8988T (cell line): ENCODE results near the gene LVRN.

Experiments used
- DNase-seq: peaks from one replicate; pipeline ENCODE4 v3.0.0; 2011

Gene LVRN

GRCh38 chr5:115961381-115962238 is 665 bp upstream of the LVRN start:
- no peak for DNase-seq

DNA sequence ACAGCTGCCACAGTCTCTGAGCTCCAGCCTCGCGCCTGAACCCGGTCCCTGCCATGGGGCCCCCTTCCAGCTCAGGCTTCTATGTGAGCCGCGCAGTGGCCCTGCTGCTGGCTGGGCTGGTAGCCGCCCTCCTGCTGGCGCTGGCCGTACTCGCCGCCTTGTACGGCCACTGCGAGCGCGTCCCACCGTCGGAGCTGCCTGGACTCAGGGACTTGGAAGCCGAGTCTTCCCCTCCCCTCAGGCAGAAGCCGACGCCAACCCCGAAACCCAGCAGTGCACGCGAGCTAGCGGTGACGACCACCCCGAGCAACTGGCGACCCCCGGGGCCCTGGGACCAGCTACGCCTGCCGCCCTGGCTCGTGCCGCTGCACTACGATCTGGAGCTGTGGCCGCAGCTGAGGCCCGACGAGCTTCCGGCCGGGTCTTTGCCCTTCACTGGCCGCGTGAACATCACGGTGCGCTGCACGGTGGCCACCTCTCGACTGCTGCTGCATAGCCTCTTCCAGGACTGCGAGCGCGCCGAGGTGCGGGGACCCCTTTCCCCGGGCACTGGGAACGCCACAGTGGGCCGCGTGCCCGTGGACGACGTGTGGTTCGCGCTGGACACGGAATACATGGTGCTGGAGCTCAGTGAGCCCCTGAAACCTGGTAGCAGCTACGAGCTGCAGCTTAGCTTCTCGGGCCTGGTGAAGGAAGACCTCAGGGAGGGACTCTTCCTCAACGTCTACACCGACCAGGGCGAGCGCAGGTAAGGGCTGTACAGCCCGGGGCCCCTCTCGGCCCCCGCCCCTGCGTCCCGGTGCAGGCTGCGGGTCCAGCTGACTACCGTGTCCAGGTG is 509 bp downstream of the LVRN start:
- no peak for DNase-seq

DNA sequence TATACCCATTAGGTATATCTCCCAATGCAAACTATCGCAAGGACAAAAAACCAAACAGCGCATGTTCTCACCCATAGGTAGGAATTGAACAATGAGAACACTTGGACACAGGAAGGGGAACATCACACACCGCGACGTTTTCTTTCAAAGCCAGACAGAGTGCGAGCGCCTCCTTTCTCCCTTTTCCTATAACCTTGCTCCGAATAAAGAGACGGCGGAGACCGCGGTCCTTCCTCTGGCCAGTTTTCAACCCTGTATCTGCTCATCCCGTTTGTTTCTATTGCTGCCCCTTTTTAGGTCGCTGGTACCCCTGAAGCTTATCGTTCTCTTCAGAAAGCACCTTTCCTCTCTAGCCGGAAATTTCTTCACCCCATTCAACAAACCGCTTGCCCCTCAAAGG is 1.3 kb downstream of the LVRN start:
- DNase-seq = no peak

- DNase-seq = no peak
Measured at GRCh38 chr5:115968770-115969169, 6.5 kb downstream of the LVRN start.

GRCh38 chr5:115977096-115977495 is 14.8 kb downstream of the LVRN start:
- no peak for DNase-seq

GRCh38 chr5:115977988-115978387 is 15.7 kb downstream of the LVRN start:
- no peak for DNase-seq

DNA sequence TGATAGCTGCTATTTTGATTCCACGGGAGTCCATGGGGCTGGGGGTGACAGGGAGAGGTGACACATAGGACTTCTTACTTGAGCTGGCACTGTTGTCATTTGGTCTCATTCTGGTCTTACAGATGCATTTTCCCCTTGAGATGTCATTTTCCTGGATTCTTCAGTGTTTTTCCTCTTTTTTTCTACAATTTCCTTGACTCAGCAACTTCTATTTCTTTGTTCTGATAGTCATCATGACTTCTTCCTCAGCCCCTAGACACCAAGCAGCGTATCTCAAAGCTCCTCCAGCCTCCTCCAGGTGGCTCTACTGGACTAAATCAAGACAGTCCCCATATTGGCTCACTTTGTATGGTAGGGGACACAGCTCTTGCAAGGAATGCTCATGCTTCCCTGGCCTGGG is 16.5 kb downstream of the LVRN start:
- DNase-seq = no peak

DNA sequence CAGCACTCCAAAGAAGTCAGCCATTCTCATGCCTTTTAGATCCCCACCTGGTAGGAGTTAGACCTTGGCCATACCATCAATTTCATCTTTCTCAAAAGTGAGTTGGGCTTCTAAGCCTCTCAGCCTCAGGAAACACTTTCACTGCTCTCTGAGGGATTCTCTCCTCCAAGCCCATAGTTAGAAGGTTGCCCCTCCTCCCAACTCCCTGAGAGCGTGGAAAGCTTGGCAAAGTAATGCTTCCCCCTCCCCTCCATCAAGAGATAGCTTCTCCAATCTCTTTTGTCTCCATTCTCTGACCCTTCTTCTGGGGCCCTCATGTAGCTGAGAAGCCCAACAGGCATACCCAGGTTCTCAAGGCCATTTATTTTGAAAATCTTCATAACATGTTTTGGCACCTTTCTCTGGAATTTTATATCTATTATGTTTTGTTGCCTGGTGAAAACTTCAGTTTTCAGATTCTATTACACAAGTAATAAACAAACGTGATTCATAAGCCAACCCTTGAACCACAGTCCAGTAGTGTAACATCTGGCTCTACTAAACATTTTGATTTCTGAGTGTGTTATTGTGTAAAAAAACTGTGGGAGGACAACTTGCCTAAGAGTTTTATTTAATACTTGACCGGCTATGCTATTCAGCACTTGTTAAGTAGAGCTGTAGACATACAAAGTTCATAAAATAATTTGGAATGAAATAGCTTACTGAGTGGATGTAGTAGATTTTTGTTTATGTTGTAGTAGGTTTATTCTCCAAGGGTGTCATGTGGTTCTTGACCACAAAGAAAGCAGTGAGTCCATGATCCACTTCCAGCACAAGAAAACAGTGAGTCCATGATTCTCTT is 17.1 kb downstream of the LVRN start:
- DNase-seq = no peak

GRCh38 chr5:115983519-115983918 is 21.2 kb downstream of the LVRN start:
- DNase-seq = no peak

- no peak for DNase-seq
Measured at GRCh38 chr5:115985802-115986757, 23.8 kb downstream of the LVRN start.

- DNase-seq = no peak
Measured at GRCh38 chr5:115988002-115988401, 25.7 kb downstream of the LVRN start.

DNA sequence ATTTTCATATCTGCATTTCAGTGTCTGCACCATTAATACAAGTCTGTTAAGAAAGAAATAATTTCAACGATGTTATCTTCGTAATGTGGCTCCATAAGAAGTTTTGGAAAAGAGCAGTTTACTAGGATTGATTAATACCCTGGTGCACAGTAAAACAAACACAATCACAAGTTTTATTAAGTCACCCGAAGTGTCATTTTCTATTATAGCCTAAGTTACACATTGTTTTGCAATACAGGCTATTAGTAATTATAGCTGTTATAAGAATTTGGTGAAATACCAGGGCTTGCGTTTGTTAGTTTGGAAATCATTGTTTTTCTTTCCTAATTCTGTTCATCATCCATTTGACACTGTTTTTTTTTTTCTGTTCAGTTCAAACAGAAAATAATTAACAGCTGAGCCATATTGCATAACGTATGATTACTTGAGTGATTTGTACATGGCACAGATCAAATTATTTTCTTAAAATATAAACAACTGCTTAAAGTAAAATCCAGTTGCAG is 30.6 kb downstream of the LVRN start:
- DNase-seq = no peak

- no peak for DNase-seq
Measured at GRCh38 chr5:115995351-115995750, 33.1 kb downstream of the LVRN start.

DNA sequence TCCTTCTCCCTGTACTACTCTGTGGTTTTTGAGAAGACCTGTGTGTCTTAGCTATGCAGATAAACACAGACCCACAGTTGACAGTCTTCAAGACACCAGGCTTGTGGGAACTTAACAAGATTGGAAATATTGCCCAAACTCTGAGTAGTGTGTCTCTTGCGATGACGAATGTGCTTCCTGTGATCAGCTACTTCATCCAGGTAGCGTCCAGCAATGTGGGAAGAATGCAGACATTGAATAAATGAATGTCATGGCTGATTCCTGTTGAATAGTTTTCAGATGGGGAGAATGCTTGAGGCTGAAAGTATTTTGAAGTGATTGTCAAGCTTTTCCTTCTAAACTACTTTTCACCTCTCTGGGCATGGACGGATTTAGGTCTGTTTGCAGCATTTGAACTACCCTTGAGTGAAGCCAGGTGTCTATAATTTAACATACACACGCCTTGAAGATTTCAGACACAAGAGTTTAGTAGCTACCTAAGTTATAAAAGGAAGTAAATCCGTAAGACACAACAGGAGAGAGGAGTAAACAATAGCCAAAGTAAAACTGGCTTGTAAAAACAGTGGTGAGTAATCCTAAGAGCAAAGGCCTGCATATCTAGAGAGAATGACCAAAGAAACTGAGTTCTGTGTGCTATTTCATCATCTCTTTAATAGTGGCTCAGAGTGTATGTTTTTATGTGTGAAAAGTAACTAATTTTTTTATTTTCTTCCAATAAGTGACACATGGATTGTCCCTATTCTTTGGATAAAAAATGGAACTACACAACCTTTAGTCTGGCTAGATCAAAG is 40.0 kb downstream of the LVRN start:
- DNase-seq = no peak

- DNase-seq = no peak
Measured at GRCh38 chr5:116004248-116004647, 42.0 kb downstream of the LVRN start.

DNA sequence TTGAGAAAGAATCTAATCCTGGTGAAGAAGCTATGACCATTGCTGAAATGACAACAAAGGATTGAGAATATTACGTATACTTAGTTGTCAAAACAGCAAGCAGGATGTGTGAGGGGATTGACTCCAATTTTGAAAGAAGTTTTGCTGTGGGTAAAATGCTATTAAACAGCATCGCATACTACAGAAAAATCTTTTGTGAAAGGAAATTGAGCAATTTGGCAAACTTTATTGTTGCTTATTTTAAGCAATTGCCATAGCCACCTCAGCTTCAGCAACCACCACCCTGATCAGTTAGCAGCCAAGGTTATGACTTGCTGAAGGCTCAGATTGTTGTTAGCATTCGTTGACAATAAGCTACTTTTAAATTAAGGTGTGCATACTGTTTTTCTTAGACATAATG is 47.5 kb downstream of the LVRN start:
- DNase-seq = no peak

DNA sequence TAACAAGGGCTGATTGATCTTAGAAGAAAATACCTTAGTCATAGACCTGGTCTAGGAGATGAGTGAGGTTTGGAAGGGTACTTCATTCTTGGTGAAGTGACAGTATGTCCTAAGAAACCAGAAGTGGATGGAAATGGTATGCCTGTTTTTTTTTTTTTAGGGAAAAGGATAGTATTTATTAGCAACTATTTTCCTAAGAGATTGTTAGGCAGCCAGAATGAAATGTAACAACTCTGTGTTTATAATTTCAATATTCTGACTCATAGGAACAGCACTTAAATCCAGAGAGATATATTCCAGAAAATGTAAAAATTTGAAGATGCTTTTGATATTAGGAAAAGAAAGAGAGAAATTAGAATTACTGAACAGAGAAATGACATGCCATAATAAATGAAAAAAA is 48.8 kb downstream of the LVRN start:
- no peak for DNase-seq

DNA sequence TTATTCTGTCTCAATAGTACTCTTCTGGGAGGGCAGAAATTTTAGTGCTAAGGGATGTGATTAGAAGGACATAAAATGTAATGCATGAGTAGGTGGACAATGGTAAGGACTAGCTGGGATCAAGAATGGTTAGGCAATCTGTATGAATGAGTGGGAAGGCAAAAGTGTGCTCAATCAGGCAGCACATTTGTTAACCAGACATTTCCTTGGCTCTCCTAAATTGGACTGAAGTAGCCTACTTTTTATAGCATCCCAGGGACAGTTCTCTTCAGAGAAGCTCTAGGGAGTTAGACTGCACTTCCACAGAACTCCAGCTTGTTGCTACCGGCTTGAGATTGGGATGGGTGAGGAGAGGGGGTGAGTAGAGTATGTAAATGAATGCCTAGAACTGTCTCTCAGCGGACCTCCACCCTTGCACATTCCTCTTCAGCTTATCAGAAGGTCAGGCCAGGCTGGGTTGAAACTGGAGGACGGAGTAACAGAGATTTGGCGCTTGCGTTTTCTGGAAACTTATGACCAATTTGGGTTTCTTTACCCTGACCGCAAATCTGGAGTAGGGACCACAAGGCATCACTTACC is 51.0 kb downstream of the LVRN start:
- no peak for DNase-seq

- no peak for DNase-seq
Measured at GRCh38 chr5:116013936-116014335, 51.7 kb downstream of the LVRN start.

- DNase-seq = no peak
Measured at GRCh38 chr5:116023619-116024018, 61.3 kb downstream of the LVRN start.

- DNase-seq = no peak
Measured at GRCh38 chr5:116025866-116026265, 63.6 kb downstream of the LVRN start.
